ENCODE measurements around the gene ALPK3.

GRCh38 chr15:84822653-84823281, 5.6 kb downstream of the ALPK3 start:
- TF ChIP-seq, protein P1, sequence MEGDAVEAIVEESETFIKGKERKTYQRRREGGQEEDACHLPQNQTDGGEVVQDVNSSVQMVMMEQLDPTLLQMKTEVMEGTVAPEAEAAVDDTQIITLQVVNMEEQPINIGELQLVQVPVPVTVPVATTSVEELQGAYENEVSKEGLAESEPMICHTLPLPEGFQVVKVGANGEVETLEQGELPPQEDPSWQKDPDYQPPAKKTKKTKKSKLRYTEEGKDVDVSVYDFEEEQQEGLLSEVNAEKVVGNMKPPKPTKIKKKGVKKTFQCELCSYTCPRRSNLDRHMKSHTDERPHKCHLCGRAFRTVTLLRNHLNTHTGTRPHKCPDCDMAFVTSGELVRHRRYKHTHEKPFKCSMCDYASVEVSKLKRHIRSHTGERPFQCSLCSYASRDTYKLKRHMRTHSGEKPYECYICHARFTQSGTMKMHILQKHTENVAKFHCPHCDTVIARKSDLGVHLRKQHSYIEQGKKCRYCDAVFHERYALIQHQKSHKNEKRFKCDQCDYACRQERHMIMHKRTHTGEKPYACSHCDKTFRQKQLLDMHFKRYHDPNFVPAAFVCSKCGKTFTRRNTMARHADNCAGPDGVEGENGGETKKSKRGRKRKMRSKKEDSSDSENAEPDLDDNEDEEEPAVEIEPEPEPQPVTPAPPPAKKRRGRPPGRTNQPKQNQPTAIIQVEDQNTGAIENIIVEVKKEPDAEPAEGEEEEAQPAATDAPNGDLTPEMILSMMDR (IDR thresholded peaks at IDR 0.05): no peak
- TF ChIP-seq POLR2A (IDR thresholded peaks at IDR 0.05): no peak
